ENCODE measurements around the gene PSMD5.

- no peak for TF ChIP-seq EZH2 (IDR thresholded peaks at IDR 0.05; ENCODE audit: low read length)
- TF ChIP-seq, protein P1, sequence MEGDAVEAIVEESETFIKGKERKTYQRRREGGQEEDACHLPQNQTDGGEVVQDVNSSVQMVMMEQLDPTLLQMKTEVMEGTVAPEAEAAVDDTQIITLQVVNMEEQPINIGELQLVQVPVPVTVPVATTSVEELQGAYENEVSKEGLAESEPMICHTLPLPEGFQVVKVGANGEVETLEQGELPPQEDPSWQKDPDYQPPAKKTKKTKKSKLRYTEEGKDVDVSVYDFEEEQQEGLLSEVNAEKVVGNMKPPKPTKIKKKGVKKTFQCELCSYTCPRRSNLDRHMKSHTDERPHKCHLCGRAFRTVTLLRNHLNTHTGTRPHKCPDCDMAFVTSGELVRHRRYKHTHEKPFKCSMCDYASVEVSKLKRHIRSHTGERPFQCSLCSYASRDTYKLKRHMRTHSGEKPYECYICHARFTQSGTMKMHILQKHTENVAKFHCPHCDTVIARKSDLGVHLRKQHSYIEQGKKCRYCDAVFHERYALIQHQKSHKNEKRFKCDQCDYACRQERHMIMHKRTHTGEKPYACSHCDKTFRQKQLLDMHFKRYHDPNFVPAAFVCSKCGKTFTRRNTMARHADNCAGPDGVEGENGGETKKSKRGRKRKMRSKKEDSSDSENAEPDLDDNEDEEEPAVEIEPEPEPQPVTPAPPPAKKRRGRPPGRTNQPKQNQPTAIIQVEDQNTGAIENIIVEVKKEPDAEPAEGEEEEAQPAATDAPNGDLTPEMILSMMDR (optimal IDR thresholded peaks at IDR 0.05 in 1 of 3, IDR thresholded peaks at IDR 0.05 in 1 of 3, conservative IDR thresholded peaks at IDR 0.05 in 1 of 3; ENCODE audit: extremely low read depth in 1 of 3, insufficient read depth in 2 of 3, low read length in 3 of 3) = no peak
Measured at GRCh38 chr9:120875954-120876841, 33.5 kb upstream of the PSMD5 start.
